Transverse colon (tissue), 4 donors: ENCODE results near the gene B4GALT5.
"Not testable (repeated sequence)": the region's sequence is repeated elsewhere in the genome, so short reads cannot be mapped to it uniquely, and the experiment has no call there.

Experiments used
- CTCF ChIP-seq, 5 experiments: fragments of 200-600 bp in 3 of 5; fragments of 450-650 bp in 2 of 5; sonication (generic) in 3 of 5; IDR thresholded peaks; 1 replicate in 2 of 5; 2 replicates in 3 of 5; pipeline ENCODE4 v1.5.1; 2016 to 2017; ENCODE audit warnings: antibody characterized with exemption in 5 of 5, inconsistent platforms in 3 of 5, mild to moderate bottlenecking in 2 of 5, moderate library complexity in 1 of 5
- POLR2AphosphoS5 ChIP-seq, 3 donors: sonication (generic); formaldehyde crosslinking; IDR thresholded peaks; one replicate each; pipeline ENCODE4 v1.6.1; 2016; ENCODE audit warnings: antibody characterized with exemption in 3 of 3

- TF ChIP-seq CTCF, POLR2AphosphoS5 (IDR thresholded peaks at IDR 0.05): not testable (repeated sequence)
Observed at GRCh38 chr20:49628280-49628679, 85.4 kb downstream of the B4GALT5 start.
